ENCODE data around the gene SENP6.

DNA sequence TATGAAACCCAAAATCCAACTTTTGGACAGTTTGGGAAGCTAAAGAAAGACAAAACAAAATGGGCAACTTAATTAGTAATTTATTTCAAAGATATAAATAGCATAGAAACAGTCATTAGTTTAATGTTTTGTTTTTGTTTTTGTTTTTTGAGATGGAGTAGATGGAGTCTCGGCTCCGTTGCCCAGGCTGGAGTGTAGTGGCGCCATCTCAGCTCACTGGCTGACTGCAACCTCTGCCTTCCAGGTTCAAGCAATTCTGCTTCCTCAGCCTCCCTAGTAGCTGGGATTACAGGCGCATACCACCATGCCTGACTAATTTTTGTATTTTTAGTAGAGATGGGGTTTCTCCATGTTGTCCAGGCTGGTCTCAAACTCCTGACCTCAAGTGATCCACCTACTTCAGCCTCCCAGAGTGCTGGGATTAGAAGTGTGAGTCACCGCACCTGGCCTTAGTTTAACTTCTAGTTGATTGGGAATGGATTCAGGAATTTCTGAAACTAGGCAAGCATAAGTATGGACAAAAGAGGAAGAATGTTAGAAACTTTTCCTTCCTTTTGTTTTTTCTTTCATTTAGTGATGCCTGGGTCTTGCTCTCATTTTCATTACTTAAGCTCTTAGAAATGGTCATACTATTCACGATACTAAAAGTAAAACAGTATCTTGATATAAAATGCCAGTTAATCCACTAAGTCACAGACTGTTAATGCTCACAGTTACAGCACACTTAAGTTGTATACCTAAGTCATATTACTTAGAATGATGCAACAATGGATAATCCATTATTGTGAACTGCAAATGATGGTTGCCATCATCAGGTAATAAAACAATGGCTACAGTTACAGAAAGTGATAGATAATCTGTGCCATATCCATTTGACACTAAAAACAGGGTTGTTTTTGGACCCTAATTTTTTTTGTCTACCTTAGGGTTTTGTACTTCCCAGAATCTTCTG is 8.2 kb downstream of the SENP6 start:
- TF ChIP-seq CTCF (conservative IDR thresholded peaks at IDR 0.05) (no peak), ZFX (IDR thresholded peaks at IDR 0.05) (no peak)
